Esophagus mucosa (tissue), 1 donor: ENCODE measurements around the gene DDI2. TPM values are rescaled to one million over a fixed set of nuclear protein-coding genes. Genes with fewer than 3 reads are reported as not detected.
A peak's percentile ranks its signal among the peaks of the same experiment; 100 is the strongest.
"Not testable (repeated sequence)": the region's sequence is repeated elsewhere in the genome, so short reads cannot be mapped to it uniquely, and the experiment has no call there.

Experiments used
- ATAC-seq: fragments of 200-7000 bp; cut with Tn5 transposase; one replicate; pipeline ENCODE4 v1.9.1; 2020
- total RNA-seq: library from RNA; stranded (reverse); gene quantifications from one replicate; pipeline ENCODE4 v1.2.4, GENCODE V29; 2023
- donor health status: DM: yes; HTN: yes; CAD: no.

Gene DDI2
- total RNA-seq, 1 donor from 2014 or later: 49.9 TPM

DNA sequence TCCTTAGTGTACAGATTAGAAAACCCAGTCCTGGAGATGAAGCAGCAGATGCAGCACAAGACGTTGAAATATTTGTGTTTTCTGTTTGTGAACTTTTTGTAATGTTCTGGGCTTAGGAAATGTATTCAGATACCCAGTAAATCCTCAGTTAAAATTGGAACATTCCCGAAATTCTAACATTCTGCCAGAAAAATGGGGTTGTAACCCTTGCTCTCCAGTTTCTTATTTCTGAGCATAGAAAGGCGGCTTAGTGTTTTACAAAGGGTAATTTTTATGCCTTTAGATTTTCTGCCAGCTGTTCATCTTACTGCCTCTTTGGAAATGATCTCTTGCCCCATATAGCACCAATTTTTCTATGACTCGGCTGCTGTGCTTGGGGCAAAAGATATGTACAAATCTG, 20.6 kb downstream of the DDI2 start:
- no peak for ATAC-seq

- no peak for ATAC-seq
These were observed 22.0 kb downstream of the DDI2 start for GRCh38 chr1:15639262-15639661.

DNA sequence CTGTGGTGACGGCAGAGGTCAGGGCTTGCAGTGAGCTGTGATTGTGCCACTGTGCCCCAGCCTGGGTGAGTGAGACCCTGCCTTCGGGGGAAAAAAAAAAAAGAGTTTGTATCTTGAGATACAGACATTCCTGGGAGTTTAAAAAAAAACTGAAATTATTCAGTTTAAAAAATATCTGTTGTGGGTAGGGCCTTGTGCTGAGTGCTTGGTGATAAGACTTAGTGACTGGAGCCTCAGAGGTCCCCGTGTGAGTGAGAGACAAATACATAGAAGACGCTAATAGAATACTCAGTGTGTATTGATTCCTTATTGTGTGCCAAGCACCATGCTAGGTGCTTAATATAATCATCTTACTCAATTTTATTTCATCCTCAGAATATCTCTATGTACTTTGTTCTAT, 22.7 kb downstream of the DDI2 start:
- no peak for ATAC-seq

GRCh38 chr1:15640667-15641066, 23.4 kb downstream of the DDI2 start:
- no peak for ATAC-seq

GRCh38 chr1:15649937-15650336, 32.7 kb downstream of the DDI2 start:
- ATAC-seq: no peak

DNA sequence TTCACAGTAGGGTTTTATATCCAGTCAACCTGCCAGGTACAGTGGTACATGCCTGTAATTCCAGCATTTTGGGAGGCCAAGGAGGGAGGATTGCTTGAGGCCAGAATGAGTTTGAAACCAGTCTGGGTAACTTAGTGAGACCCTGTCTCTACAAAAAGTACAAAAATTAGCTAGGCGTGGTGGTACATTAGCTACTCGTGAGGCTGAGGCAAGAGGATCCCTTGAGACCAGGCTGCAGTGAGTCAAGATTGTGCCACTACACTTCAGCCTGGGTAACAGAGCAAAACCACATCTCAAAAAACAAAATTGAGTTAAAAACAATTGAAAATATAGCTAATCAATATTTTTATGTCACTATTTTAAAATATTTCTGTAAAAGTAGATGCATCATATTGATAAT, 33.2 kb downstream of the DDI2 start:
- ATAC-seq: no peak

GRCh38 chr1:15652130-15652529, 34.9 kb downstream of the DDI2 start:
- not testable (repeated sequence) for ATAC-seq

GRCh38 chr1:15654091-15654690, 36.9 kb downstream of the DDI2 start:
- ATAC-seq: no peak

GRCh38 chr1:15656464-15656863, 39.2 kb downstream of the DDI2 start:
- ATAC-seq: no peak

DNA sequence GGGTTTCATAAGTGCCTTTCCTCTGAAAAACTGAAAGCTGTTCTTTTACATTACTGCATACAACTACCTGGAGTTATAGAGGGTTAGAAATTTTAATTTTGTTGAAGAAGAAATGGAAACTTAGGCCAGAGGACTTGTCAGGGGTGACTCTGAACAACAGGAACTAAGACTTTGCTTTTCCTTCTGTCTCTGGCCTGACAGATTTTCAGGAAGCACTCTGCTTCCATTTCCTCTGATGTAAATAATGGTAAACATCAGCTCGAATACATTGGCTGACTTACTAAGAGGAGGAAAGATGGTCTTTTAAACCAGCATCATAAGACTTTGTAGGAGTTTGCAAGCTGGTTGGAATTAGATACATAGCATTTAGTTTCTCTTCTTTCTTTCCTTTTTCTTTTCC, 39.8 kb downstream of the DDI2 start:
- no peak for ATAC-seq

DNA sequence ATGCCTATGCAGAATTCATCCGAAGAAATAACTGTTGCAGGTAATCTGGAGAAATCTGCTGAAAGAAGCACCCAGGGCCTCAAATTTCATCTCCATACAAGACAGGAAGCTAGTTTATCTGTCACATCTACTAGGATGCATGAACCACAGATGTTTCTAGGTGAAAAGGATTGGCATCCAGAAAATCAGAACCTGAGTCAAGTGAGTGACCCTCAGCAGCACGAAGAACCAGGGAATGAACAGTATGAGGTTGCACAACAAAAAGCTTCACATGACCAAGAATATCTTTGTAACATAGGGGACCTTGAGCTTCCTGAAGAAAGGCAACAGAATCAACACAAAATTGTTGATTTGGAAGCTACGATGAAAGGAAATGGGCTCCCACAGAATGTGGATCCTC, 42.9 kb downstream of the DDI2 start:
- ATAC-seq: no peak

GRCh38 chr1:15662477-15662876, 45.2 kb downstream of the DDI2 start:
- no peak for ATAC-seq

- no peak for ATAC-seq
These were observed 46.7 kb downstream of the DDI2 start for GRCh38 chr1:15663925-15664324.

DNA sequence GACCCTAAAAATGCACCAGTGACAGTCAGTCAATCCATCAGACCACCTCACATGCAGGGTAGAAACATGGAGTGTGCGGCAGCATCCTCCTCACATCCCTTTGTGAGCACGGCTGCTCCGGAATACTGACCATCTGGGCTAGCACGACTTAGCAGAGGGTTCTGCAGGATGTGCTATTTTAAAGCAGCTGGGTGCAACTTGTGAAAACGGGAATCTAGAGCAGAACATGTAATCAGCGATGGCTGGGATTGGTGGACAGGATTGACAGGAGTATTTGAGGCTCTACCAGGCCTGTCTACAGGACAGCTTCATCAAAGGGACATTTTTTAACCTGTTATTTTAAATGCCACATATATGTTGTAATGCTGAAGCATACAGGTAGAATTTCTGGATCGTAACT, 50.1 kb downstream of the DDI2 start:
- peak; percentile 13 for ATAC-seq

GRCh38 chr1:15668089-15668754, 51.0 kb downstream of the DDI2 start:
- no peak for ATAC-seq

GRCh38 chr1:15669074-15669473, 51.8 kb downstream of the DDI2 start:
- no peak for ATAC-seq

DNA sequence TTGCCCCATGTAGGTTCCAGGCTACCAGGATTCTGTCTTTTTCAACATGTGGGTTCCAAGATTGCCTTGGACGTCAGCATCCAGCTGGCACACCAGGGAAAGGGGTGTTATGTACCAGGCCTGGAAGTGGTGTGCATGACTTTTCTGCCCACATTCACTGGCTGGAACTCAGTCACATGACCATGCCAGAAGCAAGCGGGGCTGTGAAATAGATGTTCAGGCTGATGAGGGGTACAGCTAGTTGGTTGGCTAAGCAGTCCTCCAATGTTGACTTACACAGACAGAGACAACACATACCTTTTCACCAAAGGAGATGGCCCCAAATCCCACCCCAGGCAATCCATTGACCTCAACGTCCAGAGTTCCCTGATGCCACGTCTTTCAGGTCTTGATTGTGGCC, 52.6 kb downstream of the DDI2 start:
- ATAC-seq: no peak

DNA sequence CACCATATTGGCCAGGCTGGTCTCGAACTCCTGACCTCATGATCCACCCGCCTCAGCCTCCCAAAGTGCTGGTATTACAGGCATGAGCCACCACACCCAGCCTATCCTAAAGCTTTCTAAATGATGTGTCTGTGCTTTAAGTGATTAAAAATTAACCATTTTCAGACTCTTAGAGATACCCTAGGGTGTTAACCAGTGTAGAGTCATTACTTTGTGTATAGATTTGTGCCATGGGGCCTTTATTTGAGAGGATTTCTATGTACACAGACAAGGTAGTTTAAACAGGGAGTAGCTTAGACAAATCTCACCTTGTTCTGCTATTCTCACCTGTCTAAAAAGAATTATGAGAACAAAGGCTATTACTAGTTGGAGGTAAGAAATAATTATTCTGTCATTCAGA, 54.2 kb downstream of the DDI2 start:
- ATAC-seq: peak; percentile 19

DNA sequence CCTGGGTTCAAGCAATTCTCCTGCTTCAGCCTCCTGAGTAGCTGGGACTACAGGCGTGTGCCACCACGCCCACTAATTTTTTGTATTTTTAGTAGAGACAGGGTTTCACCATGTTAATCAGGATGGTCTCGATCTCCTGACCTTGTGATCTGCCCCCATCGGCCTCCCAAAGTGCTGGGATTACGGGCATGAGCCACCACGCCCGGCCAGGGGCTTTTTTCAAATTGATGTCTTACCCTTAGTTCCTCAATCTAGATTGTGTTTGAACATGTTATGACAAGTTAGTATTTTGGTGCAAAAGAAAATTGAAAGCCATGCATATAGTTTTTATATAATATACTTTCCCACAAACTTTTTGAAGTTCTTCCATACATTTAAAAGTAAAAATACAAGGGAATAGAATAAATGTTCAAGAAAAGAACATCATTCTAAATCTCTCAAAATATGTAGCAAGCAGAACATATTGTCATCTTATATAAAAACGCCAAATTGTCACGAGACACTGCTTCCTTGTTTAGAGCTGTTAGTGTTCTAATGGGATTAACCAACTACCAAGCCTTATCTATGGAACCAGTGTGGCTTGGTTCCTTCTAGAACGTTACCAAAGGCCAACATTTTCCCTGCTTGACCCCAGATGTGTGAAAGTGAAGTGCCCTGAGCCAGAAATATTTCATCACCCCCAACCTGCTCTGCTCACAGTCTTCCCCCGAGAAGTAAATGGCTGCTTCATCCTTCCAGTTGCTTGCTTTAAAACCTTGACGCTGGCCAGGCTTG, 57.3 kb downstream of the DDI2 start:
- no peak for ATAC-seq

GRCh38 chr1:15676010-15676409, 58.8 kb downstream of the DDI2 start:
- no peak for ATAC-seq

DNA sequence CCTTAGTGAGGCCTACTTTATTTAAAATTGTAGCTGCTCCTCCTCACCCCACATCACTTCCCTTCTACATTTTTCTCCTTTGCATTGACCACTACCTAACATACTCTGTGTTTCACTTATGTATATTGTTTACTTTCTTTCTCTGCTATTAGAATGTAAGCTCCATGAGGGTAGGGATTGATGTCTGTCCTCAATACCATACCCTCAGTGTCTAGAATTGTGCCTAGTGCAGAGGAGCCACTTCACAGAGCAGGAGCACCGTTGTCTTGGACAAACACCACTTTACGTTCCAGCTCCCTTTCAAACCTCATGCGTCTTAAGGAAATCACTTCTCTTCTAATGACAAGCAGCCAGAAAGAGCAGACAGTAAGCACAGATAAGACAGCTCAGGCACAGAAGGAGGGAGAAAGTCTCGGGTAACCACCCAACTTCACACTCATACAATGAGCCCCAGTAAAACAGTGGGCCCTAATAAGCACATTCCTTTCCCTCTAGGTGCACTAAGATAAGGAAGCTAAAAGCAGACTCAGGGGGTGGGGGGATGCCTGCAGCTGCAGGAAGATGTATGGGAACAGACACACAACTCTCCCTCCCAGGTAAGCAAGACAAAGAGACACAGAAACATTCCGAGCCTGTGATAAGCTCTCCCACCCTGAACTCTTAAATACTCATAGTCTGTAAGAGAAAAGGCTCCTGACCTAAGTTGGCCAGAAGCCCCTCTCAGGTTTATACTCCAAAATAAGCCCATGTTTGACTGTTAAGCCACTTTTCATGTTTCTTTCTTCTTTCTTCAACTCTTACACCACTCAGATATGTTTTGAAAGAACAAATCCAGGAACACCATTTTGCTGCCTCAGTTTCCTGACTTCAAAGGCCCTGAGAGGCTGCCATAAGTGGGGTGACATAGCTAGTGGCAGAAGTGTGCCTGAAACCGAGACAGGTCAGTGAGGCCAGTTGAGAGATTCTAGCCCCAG, 59.7 kb downstream of the DDI2 start:
- ATAC-seq: no peak

DNA sequence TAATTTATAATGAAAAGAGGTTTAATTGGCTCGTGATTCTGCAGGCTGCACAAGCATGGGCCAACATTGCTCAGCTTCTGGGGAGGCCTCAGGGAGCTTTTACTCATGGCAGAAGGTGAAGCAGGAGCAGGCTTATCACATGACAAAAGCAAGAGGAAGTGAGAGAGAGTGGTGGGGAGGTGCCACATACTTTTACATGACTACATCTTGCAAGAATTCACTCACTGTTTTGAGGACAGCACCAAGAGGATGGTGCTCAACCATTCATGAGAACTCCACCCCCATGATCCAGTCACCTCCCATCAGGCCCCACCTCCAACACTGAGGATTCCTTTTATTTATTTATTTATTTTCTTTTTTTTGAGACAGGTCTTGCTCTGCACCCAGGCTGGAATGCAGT, 61.3 kb downstream of the DDI2 start:
- peak; percentile 50 for ATAC-seq

GRCh38 chr1:15680131-15680530, 62.9 kb downstream of the DDI2 start:
- ATAC-seq: peak; percentile 76
